HL-60 (cell line): ENCODE results near the gene NRCAM.

Experiments
- CTCF ChIP-seq: IDR thresholded peaks from one replicate; pipeline ENCODE4 v1.5.1; 2011; ENCODE audit warnings: low read length, control low read depth, inconsistent platforms; ENCODE audit not compliant: insufficient read depth
- GABPA ChIP-seq: IDR thresholded peaks from 2 replicates; pipeline ENCODE4 v1.6.1; 2012; ENCODE audit warnings: low read depth
- POLR2AphosphoS5 ChIP-seq: IDR thresholded peaks from 2 replicates; pipeline ENCODE4 v1.6.1; 2012; ENCODE audit warnings: low read depth
- SPI1 ChIP-seq: IDR thresholded peaks from 2 replicates; pipeline ENCODE4 v1.6.1; 2012; ENCODE audit warnings: low read depth, mild to moderate bottlenecking, borderline replicate concordance
- TF ChIP-seq, protein P1 (sequence below): IDR thresholded peaks from 2 replicates; pipeline ENCODE4 v1.6.1; 2012; ENCODE audit warnings: low read depth; ENCODE audit not compliant: insufficient replicate concordance

DNA sequence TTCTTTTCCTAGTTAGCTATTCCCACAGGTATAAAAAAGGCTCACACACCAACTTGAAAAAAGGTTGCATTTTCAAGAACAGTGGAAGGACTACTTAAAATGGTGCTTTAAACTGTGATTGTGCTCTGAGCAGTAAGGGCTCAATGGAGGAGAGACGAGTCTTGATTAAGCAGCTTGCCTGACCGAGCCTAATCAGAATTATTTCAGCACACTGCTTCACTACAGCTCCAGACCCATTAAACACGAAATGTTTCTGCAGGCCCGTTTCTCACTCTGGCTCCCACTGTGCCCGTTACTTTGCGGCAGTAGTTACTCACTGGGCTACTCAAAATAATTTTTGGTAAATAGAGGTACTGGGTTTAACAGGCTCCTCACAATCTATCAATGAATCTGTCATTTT lies 126.0 kb downstream of the NRCAM start:
- TF ChIP-seq CTCF: no peak
- TF ChIP-seq GABPA: no peak
- TF ChIP-seq POLR2AphosphoS5: no peak
- TF ChIP-seq, protein P1, sequence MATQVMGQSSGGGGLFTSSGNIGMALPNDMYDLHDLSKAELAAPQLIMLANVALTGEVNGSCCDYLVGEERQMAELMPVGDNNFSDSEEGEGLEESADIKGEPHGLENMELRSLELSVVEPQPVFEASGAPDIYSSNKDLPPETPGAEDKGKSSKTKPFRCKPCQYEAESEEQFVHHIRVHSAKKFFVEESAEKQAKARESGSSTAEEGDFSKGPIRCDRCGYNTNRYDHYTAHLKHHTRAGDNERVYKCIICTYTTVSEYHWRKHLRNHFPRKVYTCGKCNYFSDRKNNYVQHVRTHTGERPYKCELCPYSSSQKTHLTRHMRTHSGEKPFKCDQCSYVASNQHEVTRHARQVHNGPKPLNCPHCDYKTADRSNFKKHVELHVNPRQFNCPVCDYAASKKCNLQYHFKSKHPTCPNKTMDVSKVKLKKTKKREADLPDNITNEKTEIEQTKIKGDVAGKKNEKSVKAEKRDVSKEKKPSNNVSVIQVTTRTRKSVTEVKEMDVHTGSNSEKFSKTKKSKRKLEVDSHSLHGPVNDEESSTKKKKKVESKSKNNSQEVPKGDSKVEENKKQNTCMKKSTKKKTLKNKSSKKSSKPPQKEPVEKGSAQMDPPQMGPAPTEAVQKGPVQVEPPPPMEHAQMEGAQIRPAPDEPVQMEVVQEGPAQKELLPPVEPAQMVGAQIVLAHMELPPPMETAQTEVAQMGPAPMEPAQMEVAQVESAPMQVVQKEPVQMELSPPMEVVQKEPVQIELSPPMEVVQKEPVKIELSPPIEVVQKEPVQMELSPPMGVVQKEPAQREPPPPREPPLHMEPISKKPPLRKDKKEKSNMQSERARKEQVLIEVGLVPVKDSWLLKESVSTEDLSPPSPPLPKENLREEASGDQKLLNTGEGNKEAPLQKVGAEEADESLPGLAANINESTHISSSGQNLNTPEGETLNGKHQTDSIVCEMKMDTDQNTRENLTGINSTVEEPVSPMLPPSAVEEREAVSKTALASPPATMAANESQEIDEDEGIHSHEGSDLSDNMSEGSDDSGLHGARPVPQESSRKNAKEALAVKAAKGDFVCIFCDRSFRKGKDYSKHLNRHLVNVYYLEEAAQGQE: no peak
- no peak for TF ChIP-seq SPI1
